GM23248 (cell line): Measurements from ENCODE around the gene SH2D4B. TPM values are rescaled to one million over a fixed set of nuclear protein-coding genes. Genes with fewer than 3 reads are reported as not detected.

Experiments used
- DNase-seq: peaks from one replicate; pipeline ENCODE4 v3.0.0-alpha.2; 2015
- H2AFZ ChIP-seq: fragments of 200-600 bp; sonication (generic); 2 replicates; pipeline ENCODE4 v1.6.1; 2016; ENCODE audit warnings: antibody characterized with exemption
- H3F3A ChIP-seq: fragments of 200-600 bp; sonication (generic); 2 replicates; pipeline ENCODE4 v1.6.1; 2016; ENCODE audit warnings: mild to moderate bottlenecking, antibody characterized with exemption, mixed run types; ENCODE audit not compliant: insufficient read depth
- H3K27ac ChIP-seq: fragments of 200-600 bp; sonication (generic); 2 replicates; pipeline ENCODE4 v1.5.1; 2016; ENCODE audit warnings: mild to moderate bottlenecking
- H3K27me3 ChIP-seq: fragments of 200-600 bp; sonication (generic); replicated peaks from 2 replicates; pipeline ENCODE4 v1.6.1; 2016; ENCODE audit warnings: mild to moderate bottlenecking; ENCODE audit not compliant: insufficient read depth
- H3K36me3 ChIP-seq: fragments of 200-600 bp; sonication (generic); 2 replicates; pipeline ENCODE4 v1.6.1; 2016; ENCODE audit warnings: low read depth, mild to moderate bottlenecking
- H3K4me1 ChIP-seq: fragments of 200-600 bp; sonication (generic); 2 replicates; pipeline ENCODE4 v1.6.1; 2016; ENCODE audit warnings: mild to moderate bottlenecking; ENCODE audit not compliant: insufficient read depth
- H3K4me2 ChIP-seq: fragments of 200-600 bp; sonication (generic); one replicate; pipeline ENCODE4 v1.6.1; 2016; ENCODE audit warnings: mild to moderate bottlenecking; ENCODE audit not compliant: unreplicated experiment
- H3K4me3 ChIP-seq: fragments of 200-600 bp; sonication (generic); 2 replicates; pipeline ENCODE4 v1.5.1; 2016; ENCODE audit warnings: mild to moderate bottlenecking
- H3K79me2 ChIP-seq: fragments of 200-600 bp; sonication (generic); 2 replicates; pipeline ENCODE4 v1.6.1; 2016; ENCODE audit warnings: mild to moderate bottlenecking; ENCODE audit not compliant: insufficient read depth
- H3K9ac ChIP-seq: fragments of 200-600 bp; sonication (generic); 2 replicates; pipeline ENCODE4 v1.6.1; 2016; ENCODE audit warnings: mild to moderate bottlenecking
- H3K9me2 ChIP-seq: fragments of 200-600 bp; sonication (generic); 2 replicates; pipeline ENCODE4 v1.6.1; 2016; ENCODE audit warnings: mixed run types, mild to moderate bottlenecking, moderate library complexity; ENCODE audit not compliant: insufficient read depth
- H3K9me3 ChIP-seq: fragments of 200-600 bp; sonication (generic); one replicate; pipeline ENCODE4 v1.6.1; 2017; ENCODE audit warnings: low read depth
- H4K20me1 ChIP-seq: fragments of 200-600 bp; sonication (generic); 2 replicates; pipeline ENCODE4 v1.6.0; 2016; ENCODE audit not compliant: insufficient read depth
- EZH2 ChIP-seq: fragments of 200-600 bp; sonication (generic); IDR thresholded peaks from 2 replicates; pipeline ENCODE4 v1.6.1; 2018; ENCODE audit warnings: antibody characterized with exemption, mild to moderate bottlenecking; ENCODE audit not compliant: insufficient read depth, poor library complexity, severe bottlenecking
- EZH2phosphoT487 ChIP-seq: fragments of 200-600 bp; sonication (generic); IDR thresholded peaks from 2 replicates; pipeline ENCODE4 v1.6.1; 2018; ENCODE audit warnings: antibody characterized with exemption, moderate library complexity, mild to moderate bottlenecking, low read depth; ENCODE audit not compliant: insufficient read depth
- WGBS, 2 experiments: methylation state at CpG; one replicate each; pipeline ENCODE4 v1.1.6; 2015 to 2017; ENCODE audit warnings: low lambda C conversion rate in 2 of 2, low coverage in 1 of 2; ENCODE audit errors: missing lambda C conversion rate in 2 of 2; 5-methylcytosine and 5-hydroxymethylcytosine counted together
- in situ Hi-C: fragments of 300-500 bp; cut with MboI; formaldehyde crosslinking; loops from 2 replicates; pipeline ENCODE4 v1.15.0; 2020
- polyA plus RNA-seq: library from polyadenylated mRNA; unstranded; fragments of >200 nt; fragmentation: Nextera tagmentation; extraction: Ambion mirVana; gene quantifications from 2 replicates; pipeline ENCODE4 v1.2.1, GENCODE V29; 2016
- total RNA-seq: library from RNA; depleted of rRNA; stranded (reverse); fragments of >200 nt; shearing (Covaris generic); gene quantifications from 2 replicates; pipeline ENCODE4 v1.2.3, GENCODE V29; 2014

Gene SH2D4B
- total and polyA plus RNA-seq, 2 experiments from 2014 or later = not detected

- WGBS, 2 experiments = 37 to 46% methylated on average over 6 of the region's 6 CpGs
- H3K9me2 ChIP-seq = no peaks in the 10 kb centered on the region
- no peak overlapping the region for H2AFZ ChIP-seq
- H3K36me3 ChIP-seq = no peaks in the 10 kb centered on the region
- H3K4me2 ChIP-seq = no peak overlapping the region
- no peaks in the 10 kb centered on the region for H3K27me3 ChIP-seq
- H3K4me3 ChIP-seq = no peak overlapping the region
- no peak for TF ChIP-seq EZH2
- no peak for TF ChIP-seq EZH2phosphoT487
- DNase-seq = no peak
- in situ Hi-C loops = no loop called here
- H3K79me2 ChIP-seq = no peaks in the 10 kb centered on the region
- no peaks in the 10 kb centered on the region for H3F3A ChIP-seq
- no peaks in the 10 kb centered on the region for H4K20me1 ChIP-seq
- H3K27ac ChIP-seq = no peak overlapping the region
- H3K9me3 ChIP-seq = no peaks in the 10 kb centered on the region
- no peak overlapping the region for H3K9ac ChIP-seq
- no peaks in the 10 kb centered on the region for H3K4me1 ChIP-seq
Observed at GRCh38 chr10:80526742-80527141, 11.0 kb upstream of the SH2D4B start.

GRCh38 chr10:80528185-80528700, 9.5 kb upstream of the SH2D4B start:
- Histone ChIP-seq H3K36me3 (no peaks in the 10 kb centered on the region), H3K4me1 (no peaks in the 10 kb centered on the region), H3K79me2 (no peaks in the 10 kb centered on the region), H2AFZ (no peak overlapping the region), H3K27ac (no peak overlapping the region), H3K9me2 (no peaks in the 10 kb centered on the region), H3K9me3 (no peaks in the 10 kb centered on the region), H4K20me1 (no peaks in the 10 kb centered on the region), H3K27me3 (no peaks in the 10 kb centered on the region), H3K4me2 (no peak overlapping the region), H3K4me3 (no peak overlapping the region), H3F3A (no peaks in the 10 kb centered on the region), H3K9ac (no peak overlapping the region)
- 83 to 97% methylated on average over 2 of the region's 2 CpGs for WGBS, 2 experiments
- no peak for DNase-seq
- in situ Hi-C loops = no loop called here
- TF ChIP-seq EZH2phosphoT487 (no peak), EZH2 (no peak)

DNA sequence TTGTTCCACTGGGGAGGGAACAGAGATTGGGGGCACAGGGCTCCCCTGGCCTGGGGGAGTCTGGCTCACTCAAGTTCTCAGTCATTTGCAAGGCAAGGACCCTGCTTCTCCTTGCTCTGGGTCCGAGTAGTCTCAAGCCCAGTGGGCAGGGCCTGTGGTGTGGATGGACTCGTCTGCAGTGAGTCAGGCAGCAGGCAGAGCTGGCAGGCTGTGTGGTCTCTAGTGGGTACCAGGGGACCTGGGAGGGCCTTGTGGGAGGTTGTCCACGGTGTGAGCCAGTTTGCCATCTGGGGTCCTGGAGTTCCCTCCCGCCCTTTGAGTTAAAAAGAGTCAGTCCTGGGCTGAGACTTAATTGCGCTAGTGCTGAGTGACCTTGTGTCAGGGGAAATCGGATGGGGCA, 8.8 kb upstream of the SH2D4B start:
- Histone ChIP-seq H3K4me2 (no peak overlapping the region), H3K9me2 (no peaks in the 10 kb centered on the region), H3K36me3 (no peaks in the 10 kb centered on the region), H3K27me3 (no peaks in the 10 kb centered on the region), H3K9ac (no peak overlapping the region), H3F3A (no peaks in the 10 kb centered on the region), H3K4me1 (no peaks in the 10 kb centered on the region), H3K79me2 (no peaks in the 10 kb centered on the region), H3K9me3 (no peaks in the 10 kb centered on the region), H3K27ac (no peak overlapping the region), H3K4me3 (no peak overlapping the region), H2AFZ (no peak overlapping the region), H4K20me1 (no peaks in the 10 kb centered on the region)
- DNase-seq = no peak
- TF ChIP-seq EZH2 (no peak), EZH2phosphoT487 (no peak)
- in situ Hi-C loops = no loop called here
- 62 to 64% methylated on average over 6 of the region's 6 CpGs for WGBS, 2 experiments

DNA sequence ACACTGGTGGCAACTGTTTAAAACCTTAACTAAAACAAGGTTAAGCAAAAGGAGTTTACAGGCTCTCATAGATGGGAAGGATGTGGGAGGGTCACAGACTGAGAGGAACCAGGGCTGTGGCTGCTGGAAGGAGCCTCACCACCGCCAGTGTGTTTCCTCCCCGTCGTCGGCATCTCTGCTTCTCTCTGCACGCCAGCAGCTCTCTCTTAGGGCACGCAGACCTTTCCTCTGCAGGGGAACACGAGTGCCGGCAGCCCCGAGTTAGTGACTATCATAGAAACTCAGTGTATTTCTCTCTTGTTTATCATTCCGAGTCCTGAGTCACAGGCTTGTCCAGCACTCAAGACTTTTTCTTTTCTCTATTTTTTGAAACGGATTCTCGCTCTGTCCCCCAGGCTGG, 8.1 kb upstream of the SH2D4B start:
- H3K9me3 ChIP-seq = no peaks in the 10 kb centered on the region
- H3K9ac ChIP-seq = no peak overlapping the region
- no peaks in the 10 kb centered on the region for H4K20me1 ChIP-seq
- no peak overlapping the region for H2AFZ ChIP-seq
- no peak overlapping the region for H3K4me2 ChIP-seq
- no peaks in the 10 kb centered on the region for H3K36me3 ChIP-seq
- no peak overlapping the region for H3K27ac ChIP-seq
- in situ Hi-C loops = no loop called here
- no peaks in the 10 kb centered on the region for H3K4me1 ChIP-seq
- no peaks in the 10 kb centered on the region for H3F3A ChIP-seq
- no peak for TF ChIP-seq EZH2phosphoT487
- no peak for TF ChIP-seq EZH2
- 73 to 78% methylated on average over 12 of the region's 12 CpGs for WGBS, 2 experiments
- no peaks in the 10 kb centered on the region for H3K79me2 ChIP-seq
- no peak for DNase-seq
- H3K9me2 ChIP-seq = no peaks in the 10 kb centered on the region
- H3K4me3 ChIP-seq = no peak overlapping the region
- no peaks in the 10 kb centered on the region for H3K27me3 ChIP-seq

GRCh38 chr10:80530251-80530650, 7.5 kb upstream of the SH2D4B start:
- Histone ChIP-seq H3K9me2 (no peaks in the 10 kb centered on the region), H3K4me2 (no peak overlapping the region), H3K36me3 (no peaks in the 10 kb centered on the region), H3K27me3 (no peaks in the 10 kb centered on the region), H4K20me1 (no peaks in the 10 kb centered on the region), H3K4me1 (no peaks in the 10 kb centered on the region), H3K79me2 (no peaks in the 10 kb centered on the region), H3K9me3 (no peaks in the 10 kb centered on the region), H3K4me3 (no peak overlapping the region), H2AFZ (no peak overlapping the region), H3K9ac (no peak overlapping the region), H3F3A (no peaks in the 10 kb centered on the region), H3K27ac (no peak overlapping the region)
- DNase-seq = peak; percentile 34
- 46% methylated on average over 2 of the region's 2 CpGs for WGBS, 2 experiments
- TF ChIP-seq EZH2phosphoT487 (no peak), EZH2 (no peak)
- in situ Hi-C loops = no loop called here
